ENCODE measurements around the gene MUC5B.
"Not testable (repeated sequence)": the region's sequence is repeated elsewhere in the genome, so short reads cannot be mapped to it uniquely, and the experiment has no call there.

The MUC5B gene

DNA sequence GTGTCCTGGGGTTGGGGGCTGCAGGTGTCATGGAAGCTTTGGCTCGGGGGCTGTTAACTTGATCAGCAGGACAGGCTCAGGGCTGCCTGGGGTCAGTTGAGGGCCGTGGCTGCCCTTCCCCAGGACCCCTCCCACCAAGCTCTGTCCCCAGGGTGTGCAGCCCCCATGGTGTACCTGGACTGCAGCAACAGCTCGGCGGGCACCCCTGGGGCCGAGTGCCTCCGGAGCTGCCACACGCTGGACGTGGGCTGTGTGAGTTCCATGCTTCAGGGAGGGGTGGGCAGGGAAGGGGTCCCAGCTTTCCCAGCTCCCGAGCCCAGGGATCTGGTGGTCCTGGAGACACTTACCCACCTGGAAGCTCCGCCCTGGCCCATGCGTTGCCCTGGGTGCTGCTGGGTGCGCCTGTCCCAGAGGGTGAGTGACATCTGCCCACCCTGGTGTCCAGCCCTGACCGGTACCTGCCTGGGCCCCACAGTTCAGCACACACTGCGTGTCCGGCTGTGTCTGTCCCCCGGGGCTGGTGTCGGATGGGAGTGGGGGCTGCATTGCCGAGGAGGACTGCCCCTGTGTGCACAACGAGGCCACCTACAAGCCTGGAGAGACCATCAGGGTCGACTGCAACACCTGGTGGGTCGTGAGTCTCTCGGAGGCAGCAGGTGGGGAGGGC lies 11.3 kb downstream of the MUC5B start:
- no peak for DNase-seq

DNA sequence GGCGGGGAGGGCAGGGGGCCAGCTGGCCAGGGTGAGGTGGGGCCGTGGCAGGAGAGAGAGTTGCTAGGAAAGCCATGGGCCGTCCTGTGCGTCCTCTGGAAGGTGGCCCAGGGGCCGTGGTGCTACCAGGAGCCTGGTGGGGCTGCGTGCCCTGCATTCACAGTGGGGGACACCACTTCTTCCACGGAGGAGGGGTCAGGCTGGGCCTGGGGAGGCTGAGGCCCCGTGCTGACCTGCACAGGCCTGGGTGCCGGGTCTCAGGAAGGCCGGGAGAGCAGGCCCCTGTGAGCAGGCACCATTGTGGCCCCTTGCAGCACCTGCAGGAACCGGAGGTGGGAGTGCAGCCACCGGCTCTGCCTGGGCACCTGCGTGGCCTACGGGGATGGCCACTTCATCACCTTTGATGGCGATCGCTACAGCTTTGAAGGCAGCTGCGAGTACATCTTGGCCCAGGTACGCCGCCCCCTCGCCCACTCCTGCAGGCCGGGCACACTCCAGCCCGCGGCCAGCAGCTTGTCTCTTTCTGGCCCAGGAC lies 12.0 kb downstream of the MUC5B start:
- no peak for DNase-seq

DNA sequence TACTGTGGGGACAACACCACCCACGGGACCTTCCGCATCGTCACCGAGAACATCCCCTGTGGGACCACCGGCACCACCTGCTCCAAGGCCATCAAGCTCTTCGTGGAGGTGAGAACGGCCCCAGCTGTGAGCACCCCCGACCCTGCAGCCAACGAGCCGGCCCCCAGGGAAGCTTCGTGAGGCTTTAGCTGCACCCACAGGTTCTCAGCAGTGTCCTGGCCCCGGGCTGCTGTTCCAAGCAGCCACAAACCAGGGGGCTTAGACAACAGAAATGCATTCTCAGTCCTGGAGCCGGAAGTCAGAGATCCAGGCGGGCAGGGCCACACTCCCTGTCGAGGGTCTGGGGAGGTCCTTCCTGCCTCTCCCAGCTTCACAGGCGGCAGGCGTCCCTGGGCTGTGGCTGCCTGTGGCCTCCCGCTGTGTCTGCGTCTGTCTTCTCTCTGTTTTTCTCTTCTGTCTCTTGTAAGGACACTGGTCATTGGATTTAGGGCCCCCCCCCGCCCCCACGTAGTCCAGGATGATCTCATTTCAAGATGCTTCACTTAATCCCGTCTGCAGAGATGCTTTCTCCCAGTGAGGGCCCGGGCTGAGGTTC lies 12.5 kb downstream of the MUC5B start:
- DNase-seq = no peak

- DNase-seq = no peak
Observed at GRCh38 chr11:1235901-1236315, 13.0 kb downstream of the MUC5B start.

- DNase-seq = no peak
Observed at GRCh38 chr11:1236316-1237127, 13.7 kb downstream of the MUC5B start.

DNA sequence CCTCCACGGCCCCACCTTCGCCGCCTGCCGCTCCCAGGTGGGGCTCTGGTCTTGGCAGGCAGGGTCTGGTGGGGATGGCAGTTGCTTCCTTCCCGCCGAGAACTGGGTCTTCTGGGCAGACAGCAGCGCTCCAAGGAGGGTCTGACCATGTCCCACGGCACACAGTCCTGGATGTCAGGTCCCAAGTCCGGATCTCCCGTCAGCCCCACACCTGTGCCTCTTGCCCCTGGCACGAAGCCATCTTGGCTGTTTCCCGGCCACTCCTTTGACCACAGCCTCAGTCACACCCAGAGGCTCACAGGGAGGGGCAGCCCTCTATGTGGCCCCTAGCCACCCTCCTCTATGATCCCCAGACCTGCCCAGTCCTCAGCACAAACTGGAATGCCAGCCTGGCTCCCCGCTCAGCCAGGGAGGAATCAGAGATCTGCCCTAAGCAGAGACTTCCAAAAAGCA lies 14.3 kb downstream of the MUC5B start:
- DNase-seq = no peak

- no peak for DNase-seq
Observed at GRCh38 chr11:1237851-1238250, 15.0 kb downstream of the MUC5B start.

DNA sequence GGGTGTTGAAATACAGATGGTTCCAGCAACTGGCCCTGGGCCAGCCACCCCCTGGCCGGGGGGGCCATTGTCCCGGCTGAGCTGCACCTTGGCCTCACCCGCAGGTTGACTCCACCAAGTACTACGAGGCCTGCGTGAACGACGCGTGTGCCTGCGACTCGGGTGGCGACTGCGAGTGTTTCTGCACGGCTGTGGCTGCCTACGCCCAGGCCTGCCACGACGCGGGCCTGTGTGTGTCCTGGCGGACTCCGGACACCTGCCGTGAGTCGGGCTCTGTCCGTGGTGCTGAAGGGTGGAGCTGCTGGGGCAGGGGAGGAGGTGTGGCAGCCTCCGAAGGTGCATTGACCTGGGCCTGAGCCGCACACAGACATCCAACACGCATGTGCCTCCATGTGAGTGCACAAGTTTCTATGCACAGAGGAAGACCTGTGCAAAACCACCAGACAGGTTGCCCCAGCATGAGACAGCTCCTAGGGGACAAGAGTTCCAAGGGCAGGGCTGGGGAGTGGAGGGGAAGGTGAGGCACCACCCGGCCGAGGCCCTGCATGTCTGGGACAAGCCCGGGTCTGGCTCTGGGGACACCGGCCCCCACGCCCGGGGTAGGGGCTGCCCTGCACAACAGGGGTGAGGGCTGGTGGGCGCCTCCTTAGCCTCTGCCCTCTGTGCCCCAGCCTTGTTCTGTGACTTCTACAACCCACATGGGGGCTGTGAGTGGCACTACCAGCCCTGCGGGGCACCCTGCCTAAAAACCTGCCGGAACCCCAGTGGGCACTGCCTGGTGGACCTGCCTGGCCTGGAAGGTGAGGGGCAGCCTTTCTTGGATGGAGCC lies 16.1 kb downstream of the MUC5B start:
- DNase-seq = no peak

- no peak for DNase-seq
Observed at GRCh38 chr11:1239596-1240205, 16.8 kb downstream of the MUC5B start.

DNA sequence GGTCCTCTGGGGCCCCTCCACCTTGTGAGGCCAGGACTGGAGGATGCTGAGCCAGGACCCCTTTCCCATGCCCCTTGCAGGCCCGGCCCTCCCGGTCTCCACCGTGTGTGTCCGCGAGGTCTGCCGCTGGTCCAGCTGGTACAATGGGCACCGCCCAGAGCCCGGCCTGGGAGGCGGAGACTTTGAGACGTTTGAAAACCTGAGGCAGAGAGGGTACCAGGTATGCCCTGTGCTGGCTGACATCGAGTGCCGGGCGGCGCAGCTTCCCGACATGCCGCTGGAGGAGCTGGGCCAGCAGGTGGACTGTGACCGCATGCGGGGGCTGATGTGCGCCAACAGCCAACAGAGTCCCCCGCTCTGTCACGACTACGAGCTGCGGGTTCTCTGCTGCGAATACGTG lies 17.9 kb downstream of the MUC5B start:
- DNase-seq = no peak

- no peak for DNase-seq
Observed at GRCh38 chr11:1241706-1242105, 18.8 kb downstream of the MUC5B start.

DNA sequence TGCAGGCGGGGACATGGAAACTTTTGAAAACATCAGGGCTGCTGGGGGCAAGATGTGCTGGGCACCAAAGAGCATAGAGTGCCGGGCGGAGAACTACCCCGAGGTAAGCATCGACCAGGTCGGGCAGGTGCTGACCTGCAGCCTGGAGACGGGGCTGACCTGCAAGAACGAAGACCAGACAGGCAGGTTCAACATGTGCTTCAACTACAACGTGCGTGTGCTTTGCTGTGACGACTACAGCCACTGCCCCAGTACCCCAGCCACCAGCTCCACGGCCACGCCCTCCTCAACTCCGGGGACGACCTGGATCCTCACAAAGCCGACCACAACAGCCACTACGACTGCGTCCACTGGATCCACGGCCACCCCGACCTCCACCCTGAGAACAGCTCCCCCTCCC lies 19.4 kb downstream of the MUC5B start:
- no peak for DNase-seq

DNA sequence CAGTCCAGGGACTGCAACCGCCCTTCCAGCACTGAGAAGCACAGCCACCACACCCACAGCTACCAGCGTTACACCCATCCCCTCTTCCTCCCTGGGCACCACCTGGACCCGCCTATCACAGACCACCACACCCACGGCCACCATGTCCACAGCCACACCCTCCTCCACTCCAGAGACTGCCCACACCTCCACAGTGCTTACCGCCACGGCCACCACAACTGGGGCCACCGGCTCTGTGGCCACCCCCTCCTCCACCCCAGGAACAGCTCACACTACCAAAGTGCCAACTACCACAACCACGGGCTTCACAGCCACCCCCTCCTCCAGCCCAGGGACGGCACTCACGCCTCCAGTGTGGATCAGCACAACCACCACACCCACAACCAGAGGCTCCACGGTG lies 19.9 kb downstream of the MUC5B start:
- not testable (repeated sequence) for DNase-seq

DNA sequence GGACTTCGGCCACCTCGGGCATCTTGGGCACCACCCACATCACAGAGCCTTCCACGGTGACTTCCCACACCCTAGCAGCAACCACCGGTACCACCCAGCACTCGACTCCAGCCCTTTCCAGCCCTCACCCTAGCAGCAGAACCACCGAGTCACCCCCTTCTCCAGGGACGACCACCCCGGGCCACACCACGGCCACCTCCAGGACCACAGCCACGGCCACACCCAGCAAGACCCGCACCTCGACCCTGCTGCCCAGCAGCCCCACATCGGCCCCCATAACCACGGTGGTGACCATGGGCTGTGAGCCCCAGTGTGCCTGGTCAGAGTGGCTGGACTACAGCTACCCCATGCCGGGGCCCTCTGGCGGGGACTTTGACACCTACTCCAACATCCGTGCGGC lies 20.7 kb downstream of the MUC5B start:
- not testable (repeated sequence) for DNase-seq

GRCh38 chr11:1244557-1244956 lies 21.7 kb downstream of the MUC5B start:
- DNase-seq = not testable (repeated sequence)

DNA sequence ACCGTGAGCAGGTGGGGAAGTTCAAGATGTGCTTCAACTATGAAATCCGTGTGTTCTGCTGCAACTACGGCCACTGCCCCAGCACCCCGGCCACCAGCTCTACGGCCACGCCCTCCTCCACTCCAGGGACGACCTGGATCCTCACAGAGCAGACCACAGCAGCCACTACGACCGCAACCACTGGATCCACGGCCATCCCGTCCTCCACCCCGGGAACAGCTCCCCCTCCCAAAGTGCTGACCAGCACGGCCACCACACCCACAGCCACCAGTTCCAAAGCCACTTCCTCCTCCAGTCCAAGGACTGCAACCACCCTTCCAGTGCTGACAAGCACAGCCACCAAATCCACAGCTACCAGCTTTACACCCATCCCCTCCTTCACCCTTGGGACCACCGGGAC lies 22.9 kb downstream of the MUC5B start:
- not testable (repeated sequence) for DNase-seq

DNA sequence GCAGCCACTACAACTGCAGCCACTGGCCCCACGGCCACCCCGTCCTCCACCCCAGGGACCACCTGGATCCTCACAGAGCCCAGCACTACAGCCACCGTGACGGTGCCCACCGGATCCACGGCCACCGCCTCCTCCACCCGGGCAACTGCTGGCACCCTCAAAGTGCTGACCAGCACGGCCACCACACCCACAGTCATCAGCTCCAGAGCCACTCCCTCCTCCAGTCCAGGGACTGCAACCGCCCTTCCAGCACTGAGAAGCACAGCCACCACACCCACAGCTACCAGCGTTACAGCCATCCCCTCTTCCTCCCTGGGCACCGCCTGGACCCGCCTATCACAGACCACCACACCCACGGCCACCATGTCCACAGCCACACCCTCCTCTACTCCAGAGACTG lies 23.4 kb downstream of the MUC5B start:
- not testable (repeated sequence) for DNase-seq

DNA sequence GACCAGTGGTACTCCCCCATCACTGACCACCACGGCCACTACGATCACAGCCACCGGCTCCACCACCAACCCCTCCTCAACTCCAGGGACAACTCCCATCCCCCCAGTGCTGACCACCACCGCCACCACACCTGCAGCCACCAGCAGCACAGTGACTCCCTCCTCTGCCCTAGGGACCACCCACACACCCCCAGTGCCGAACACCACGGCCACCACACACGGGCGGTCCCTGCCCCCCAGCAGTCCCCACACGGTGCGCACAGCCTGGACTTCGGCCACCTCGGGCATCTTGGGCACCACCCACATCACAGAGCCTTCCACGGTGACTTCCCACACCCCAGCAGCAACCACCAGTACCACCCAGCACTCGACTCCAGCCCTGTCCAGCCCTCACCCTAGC lies 24.2 kb downstream of the MUC5B start:
- DNase-seq = not testable (repeated sequence)

DNA sequence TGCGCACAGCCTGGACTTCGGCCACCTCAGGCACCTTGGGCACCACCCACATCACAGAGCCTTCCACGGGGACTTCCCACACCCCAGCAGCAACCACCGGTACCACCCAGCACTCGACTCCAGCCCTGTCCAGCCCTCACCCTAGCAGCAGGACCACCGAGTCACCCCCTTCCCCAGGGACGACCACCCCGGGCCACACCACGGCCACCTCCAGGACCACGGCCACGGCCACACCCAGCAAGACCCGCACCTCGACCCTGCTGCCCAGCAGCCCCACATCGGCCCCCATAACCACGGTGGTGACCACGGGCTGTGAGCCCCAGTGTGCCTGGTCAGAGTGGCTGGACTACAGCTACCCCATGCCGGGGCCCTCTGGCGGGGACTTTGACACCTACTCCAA lies 26.1 kb downstream of the MUC5B start:
- not testable (repeated sequence) for DNase-seq

DNA sequence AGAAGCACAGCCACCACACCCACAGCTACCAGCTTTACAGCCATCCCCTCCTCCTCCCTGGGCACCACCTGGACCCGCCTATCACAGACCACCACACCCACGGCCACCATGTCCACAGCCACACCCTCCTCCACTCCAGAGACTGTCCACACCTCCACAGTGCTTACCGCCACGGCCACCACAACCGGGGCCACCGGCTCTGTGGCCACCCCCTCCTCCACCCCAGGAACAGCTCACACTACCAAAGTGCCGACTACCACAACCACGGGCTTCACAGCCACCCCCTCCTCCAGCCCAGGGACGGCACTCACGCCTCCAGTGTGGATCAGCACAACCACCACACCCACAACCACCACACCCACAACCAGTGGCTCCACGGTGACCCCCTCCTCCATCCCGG lies 27.5 kb downstream of the MUC5B start:
- not testable (repeated sequence) for DNase-seq

DNA sequence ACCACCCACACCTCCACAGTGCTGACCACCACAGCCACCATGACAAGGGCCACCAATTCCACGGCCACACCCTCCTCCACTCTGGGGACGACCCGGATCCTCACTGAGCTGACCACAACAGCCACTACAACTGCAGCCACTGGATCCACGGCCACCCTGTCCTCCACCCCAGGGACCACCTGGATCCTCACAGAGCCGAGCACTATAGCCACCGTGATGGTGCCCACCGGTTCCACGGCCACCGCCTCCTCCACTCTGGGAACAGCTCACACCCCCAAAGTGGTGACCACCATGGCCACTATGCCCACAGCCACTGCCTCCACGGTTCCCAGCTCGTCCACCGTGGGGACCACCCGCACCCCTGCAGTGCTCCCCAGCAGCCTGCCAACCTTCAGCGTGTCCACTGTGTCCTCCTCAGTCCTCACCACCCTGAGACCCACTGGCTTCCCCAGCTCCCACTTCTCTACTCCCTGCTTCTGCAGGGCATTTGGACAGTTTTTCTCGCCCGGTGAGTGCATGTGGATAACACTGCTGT lies 28.4 kb downstream of the MUC5B start:
- no peak for DNase-seq
